ENCODE results near the gene NEDD4L. TPM values are rescaled to one million over a fixed set of nuclear protein-coding genes. Genes with fewer than 3 reads are reported as not detected.
"Not testable (repeated sequence)": the region's sequence is repeated elsewhere in the genome, so short reads cannot be mapped to it uniquely, and the experiment has no call there.

The NEDD4L gene
- total and polyA plus RNA-seq, 12 donors: 17.8 to 110 (median 37.6) TPM

DNA sequence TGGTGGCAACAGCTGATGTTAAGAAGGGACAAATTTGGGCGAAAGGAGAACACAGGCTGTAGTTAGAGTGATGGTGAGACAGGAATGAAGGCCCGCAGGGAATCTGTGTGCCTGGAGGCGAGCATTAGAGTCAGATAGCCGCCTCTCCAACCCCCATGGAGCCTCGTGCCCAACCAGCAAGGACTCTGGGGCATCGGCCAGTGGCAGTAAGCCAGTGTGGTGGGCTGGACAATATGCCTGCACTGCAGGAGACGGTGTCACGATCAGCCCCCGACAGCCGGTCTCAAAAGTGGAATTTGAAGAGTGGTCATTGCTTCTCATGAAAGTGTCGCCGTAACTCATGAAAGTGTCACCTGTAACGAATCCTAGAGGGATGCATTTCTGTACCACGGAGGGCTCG lies 335.4 kb downstream of the NEDD4L start:
- no peaks in the 10 kb centered on the region for H3K9me3 ChIP-seq (replicated peaks in 1 of 3)
- H3K36me3 ChIP-seq (replicated peaks in 1 of 2): no peaks in the 10 kb centered on the region
- H3K27me3 ChIP-seq: no peaks in the 10 kb centered on the region
- WGBS, 4 donors: 90 to 95% (median 95%) methylated on average over 12 to 15 of the region's 15 CpGs
- DNase-seq: no peak
- intact Hi-C loops (cut with DNase I): no loop called here
- TF ChIP-seq, protein P1, sequence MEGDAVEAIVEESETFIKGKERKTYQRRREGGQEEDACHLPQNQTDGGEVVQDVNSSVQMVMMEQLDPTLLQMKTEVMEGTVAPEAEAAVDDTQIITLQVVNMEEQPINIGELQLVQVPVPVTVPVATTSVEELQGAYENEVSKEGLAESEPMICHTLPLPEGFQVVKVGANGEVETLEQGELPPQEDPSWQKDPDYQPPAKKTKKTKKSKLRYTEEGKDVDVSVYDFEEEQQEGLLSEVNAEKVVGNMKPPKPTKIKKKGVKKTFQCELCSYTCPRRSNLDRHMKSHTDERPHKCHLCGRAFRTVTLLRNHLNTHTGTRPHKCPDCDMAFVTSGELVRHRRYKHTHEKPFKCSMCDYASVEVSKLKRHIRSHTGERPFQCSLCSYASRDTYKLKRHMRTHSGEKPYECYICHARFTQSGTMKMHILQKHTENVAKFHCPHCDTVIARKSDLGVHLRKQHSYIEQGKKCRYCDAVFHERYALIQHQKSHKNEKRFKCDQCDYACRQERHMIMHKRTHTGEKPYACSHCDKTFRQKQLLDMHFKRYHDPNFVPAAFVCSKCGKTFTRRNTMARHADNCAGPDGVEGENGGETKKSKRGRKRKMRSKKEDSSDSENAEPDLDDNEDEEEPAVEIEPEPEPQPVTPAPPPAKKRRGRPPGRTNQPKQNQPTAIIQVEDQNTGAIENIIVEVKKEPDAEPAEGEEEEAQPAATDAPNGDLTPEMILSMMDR (IDR thresholded peaks at IDR 0.05): no peak
- TF ChIP-seq POLR2A (IDR thresholded peaks at IDR 0.05): no peak
- no peak overlapping the region for H3K27ac ChIP-seq
- no peaks in the 10 kb centered on the region for H3K4me1 ChIP-seq (replicated peaks in 1 of 2)
- H3K4me3 ChIP-seq: no peak overlapping the region

DNA sequence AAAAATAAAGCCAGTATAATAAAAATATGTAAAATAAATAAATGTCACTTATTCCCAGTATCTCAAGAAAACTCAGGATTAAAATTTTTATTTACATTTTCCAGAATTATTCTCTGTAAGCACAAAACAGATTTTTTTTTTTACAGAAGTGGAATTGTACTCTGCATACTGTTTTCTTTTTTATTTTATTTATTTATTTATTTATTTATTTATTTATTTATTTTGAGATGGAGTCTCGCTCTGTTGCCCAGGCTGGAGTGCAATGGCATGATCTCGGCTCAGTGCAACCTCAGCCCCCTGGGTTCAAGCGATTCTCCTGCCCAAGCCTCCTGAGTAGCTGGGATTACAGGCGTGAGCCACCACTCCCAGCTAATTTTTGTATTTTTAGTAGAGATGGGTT lies 336.1 kb downstream of the NEDD4L start:
- H3K9me3 ChIP-seq (replicated peaks in 1 of 3); H3K36me3 ChIP-seq (replicated peaks in 1 of 2); H3K4me1 ChIP-seq (replicated peaks in 1 of 2); H3K27me3 ChIP-seq; DNase-seq; intact Hi-C loops (cut with DNase I); H3K27ac ChIP-seq; H3K4me3 ChIP-seq: not testable (repeated sequence)
- 83 to 99% (median 96%) methylated on average over 4 of the region's 4 CpGs for WGBS, 4 donors

DNA sequence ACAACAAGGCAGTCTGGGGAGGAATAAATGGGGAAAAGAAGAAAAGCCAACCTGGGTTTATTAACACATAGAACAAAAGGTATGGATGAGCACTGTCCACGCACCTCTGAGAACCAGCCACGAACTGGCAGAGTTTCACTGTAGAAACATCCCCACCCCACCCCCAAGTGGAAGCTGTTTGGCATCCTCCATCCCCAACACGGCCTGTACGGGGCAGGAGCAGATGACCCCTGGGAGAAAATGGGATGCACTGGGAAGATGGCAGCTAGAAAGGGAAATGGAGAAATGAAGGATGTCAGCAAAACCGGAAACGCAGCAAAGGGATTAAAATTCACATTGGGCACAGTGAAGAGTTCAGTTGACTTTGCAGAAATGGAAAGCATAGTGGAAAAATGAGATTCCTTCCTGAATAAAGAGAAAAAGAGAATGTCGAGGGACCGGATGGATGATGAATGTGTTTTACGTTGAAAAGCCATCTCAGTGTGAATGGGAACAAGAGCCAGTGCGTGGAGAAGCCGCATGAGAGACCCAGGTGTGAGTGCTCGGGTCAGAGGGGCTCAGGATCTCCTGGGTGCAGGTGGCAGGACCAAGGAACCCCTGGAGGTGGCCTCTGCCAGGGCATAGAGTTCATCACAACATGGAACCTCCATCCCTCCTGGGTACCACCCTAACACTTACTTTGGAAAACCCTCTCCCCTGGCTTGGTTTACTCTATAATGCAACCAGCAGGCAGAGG lies 337.8 kb downstream of the NEDD4L start:
- WGBS, 4 donors: 92 to 97% (median 95%) methylated on average over 12 of the region's 12 CpGs
- no peaks in the 10 kb centered on the region for H3K27me3 ChIP-seq
- intact Hi-C loops (cut with DNase I): no loop called here
- H3K27ac ChIP-seq: no peak overlapping the region
- peaks cover 0 to 7% of the 10 kb centered on the region in 2 donors for H3K36me3 ChIP-seq (replicated peaks in 1 of 2)
- TF ChIP-seq, protein P1 (IDR thresholded peaks at IDR 0.05): no peak
- TF ChIP-seq POLR2A (IDR thresholded peaks at IDR 0.05): no peak
- DNase-seq: no peak
- H3K4me3 ChIP-seq: no peak overlapping the region
- H3K4me1 ChIP-seq (replicated peaks in 1 of 2): no peaks in the 10 kb centered on the region
- no peaks in the 10 kb centered on the region for H3K9me3 ChIP-seq (replicated peaks in 1 of 3)

DNA sequence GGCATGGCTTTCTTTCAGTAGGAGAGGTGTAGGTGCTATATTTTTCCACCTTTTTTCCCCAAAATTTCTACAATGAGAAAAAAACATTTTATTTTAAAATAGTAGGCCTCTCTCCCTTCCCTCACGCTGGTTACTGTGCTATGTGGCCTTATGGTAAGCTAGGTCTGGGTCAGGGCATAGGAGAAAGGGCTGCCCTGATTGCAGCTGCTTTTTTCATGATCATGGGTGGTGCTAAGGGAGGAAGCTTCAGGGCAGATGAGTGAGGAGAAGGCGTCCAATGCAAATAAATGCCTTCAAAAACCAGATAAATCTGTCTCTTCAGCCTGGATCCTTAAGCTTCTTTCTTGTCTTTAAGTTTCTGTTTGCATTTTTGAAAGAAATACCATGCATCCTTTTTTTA lies 338.4 kb downstream of the NEDD4L start:
- no peaks in the 10 kb centered on the region for H3K27me3 ChIP-seq
- H3K36me3 ChIP-seq (replicated peaks in 1 of 2): peaks cover 0 to 8% of the 10 kb centered on the region in 2 donors
- H3K9me3 ChIP-seq (replicated peaks in 1 of 3): no peaks in the 10 kb centered on the region
- no peak overlapping the region for H3K27ac ChIP-seq
- 77 to 88% (median 86%) methylated on average over 2 of the region's 2 CpGs for WGBS, 4 donors
- H3K4me1 ChIP-seq (replicated peaks in 1 of 2): no peaks in the 10 kb centered on the region
- no peak overlapping the region for H3K4me3 ChIP-seq
- intact Hi-C loops (cut with DNase I): no loop called here
- TF ChIP-seq, protein P1 (IDR thresholded peaks at IDR 0.05): no peak
- no peak for TF ChIP-seq POLR2A (IDR thresholded peaks at IDR 0.05)
- no peak for DNase-seq

- TF ChIP-seq POLR2A (IDR thresholded peaks at IDR 0.05): no peak
- TF ChIP-seq, protein P1 (IDR thresholded peaks at IDR 0.05): no peak
- H3K4me1 ChIP-seq (replicated peaks in 1 of 2): no peaks in the 10 kb centered on the region
- no peak overlapping the region for H3K27ac ChIP-seq
- no peak overlapping the region for H3K4me3 ChIP-seq
- H3K36me3 ChIP-seq (replicated peaks in 1 of 2): peaks cover 0 to 19% of the 10 kb centered on the region in 2 donors
- H3K9me3 ChIP-seq (replicated peaks in 1 of 3): no peaks in the 10 kb centered on the region
- intact Hi-C loops (cut with DNase I): no loop called here
- WGBS, 4 donors: 95 to 96% (median 95%) methylated on average over 12 to 13 of the region's 13 CpGs
- H3K27me3 ChIP-seq: no peaks in the 10 kb centered on the region
- DNase-seq: peak in 1 of 7 donors; percentile 4
Measured at GRCh38 chr18:58385472-58385871, 341.4 kb downstream of the NEDD4L start.

Data from adrenal gland (tissue), 12 donors.